Astrocyte of the hippocampus (primary cell): ENCODE measurements around the gene CCNJL.

Experiments used
- DNase-seq: peaks from one replicate; pipeline ENCODE4 v3.0.0; 2011; ENCODE audit warnings: low read depth, low spot score

CCNJL gene

GRCh38 chr5:160291467-160291866 is 20.9 kb downstream of the CCNJL start:
- DNase-seq: no peak

- DNase-seq: no peak
These were observed 21.6 kb downstream of the CCNJL start for GRCh38 chr5:160290751-160291150.

- DNase-seq: no peak
These were observed 22.6 kb downstream of the CCNJL start for GRCh38 chr5:160289721-160290120.

- no peak for DNase-seq
These were observed 23.1 kb downstream of the CCNJL start for GRCh38 chr5:160289356-160289651.

GRCh38 chr5:160287378-160288051 is 24.8 kb downstream of the CCNJL start:
- peak; percentile 86 for DNase-seq

- no peak for DNase-seq
These were observed 25.4 kb downstream of the CCNJL start for GRCh38 chr5:160286947-160287346.

GRCh38 chr5:160285316-160285715 is 27.0 kb downstream of the CCNJL start:
- DNase-seq: no peak

- no peak for DNase-seq
These were observed 28.0 kb downstream of the CCNJL start for GRCh38 chr5:160284291-160284873.

- DNase-seq: no peak
These were observed 31.1 kb downstream of the CCNJL start for GRCh38 chr5:160281275-160281674.

- DNase-seq: no peak
These were observed 31.8 kb downstream of the CCNJL start for GRCh38 chr5:160280384-160281095.

- DNase-seq: no peak
These were observed 34.0 kb downstream of the CCNJL start for GRCh38 chr5:160278343-160278742.

GRCh38 chr5:160274483-160274931 is 37.9 kb downstream of the CCNJL start:
- DNase-seq: no peak

- DNase-seq: no peak
These were observed 39.5 kb downstream of the CCNJL start for GRCh38 chr5:160272889-160273288.

GRCh38 chr5:160272264-160272663 is 40.1 kb downstream of the CCNJL start:
- DNase-seq: no peak

GRCh38 chr5:160271836-160272235 is 40.5 kb downstream of the CCNJL start:
- no peak for DNase-seq

- DNase-seq: no peak
These were observed 41.0 kb downstream of the CCNJL start for GRCh38 chr5:160271396-160271795.

GRCh38 chr5:160270704-160271103 is 41.7 kb downstream of the CCNJL start:
- no peak for DNase-seq

- DNase-seq: peak; percentile 70
These were observed 43.3 kb downstream of the CCNJL start for GRCh38 chr5:160269017-160269416.

- DNase-seq: no peak
These were observed 44.2 kb downstream of the CCNJL start for GRCh38 chr5:160268121-160268520.

- DNase-seq: no peak
These were observed 45.5 kb downstream of the CCNJL start for GRCh38 chr5:160266752-160267345.

- no peak for DNase-seq
These were observed 46.3 kb downstream of the CCNJL start for GRCh38 chr5:160266044-160266443.

GRCh38 chr5:160263326-160263855 is 49.0 kb downstream of the CCNJL start:
- no peak for DNase-seq
